Hepatocyte (in vitro differentiated cells): ENCODE results near the gene SLC38A10. TPM values are rescaled to one million over a fixed set of nuclear protein-coding genes. Genes with fewer than 3 reads are reported as not detected.

Source experiments
- DNase-seq: peaks from one replicate; pipeline ENCODE4 v3.0.0-alpha.2; 2016; ENCODE audit warnings: low spot score
- H2AFZ ChIP-seq: fragments of 200-600 bp; sonication (generic); 2 replicates; pipeline ENCODE4 v1.6.0; 2016; ENCODE audit warnings: antibody characterized with exemption, mild to moderate bottlenecking
- H3K27ac ChIP-seq: fragments of 200-600 bp; sonication (generic); 2 replicates; pipeline ENCODE4 v1.5.1; 2016; ENCODE audit warnings: mild to moderate bottlenecking
- H3K27me3 ChIP-seq: fragments of 200-600 bp; sonication (generic); 2 replicates; pipeline ENCODE4 v1.6.1; 2016
- H3K36me3 ChIP-seq: fragments of 200-600 bp; sonication (generic); replicated peaks from 2 replicates; pipeline ENCODE4 v1.5.1; 2016; ENCODE audit warnings: low read depth; ENCODE audit not compliant: insufficient read depth
- H3K4me1 ChIP-seq: fragments of 200-600 bp; sonication (generic); 2 replicates; pipeline ENCODE4 v1.5.1; 2016; ENCODE audit warnings: mild to moderate bottlenecking, moderate library complexity; ENCODE audit not compliant: insufficient read depth
- H3K4me2 ChIP-seq: fragments of 200-600 bp; sonication (generic); 2 replicates; pipeline ENCODE4 v1.6.0; 2016
- H3K4me3 ChIP-seq: fragments of 200-600 bp; sonication (generic); 2 replicates; pipeline ENCODE4 v1.5.1; 2016; ENCODE audit warnings: mild to moderate bottlenecking
- H3K79me2 ChIP-seq: fragments of 200-600 bp; sonication (generic); 2 replicates; pipeline ENCODE4 v1.6.0; 2017; ENCODE audit warnings: mild to moderate bottlenecking
- H3K9me2 ChIP-seq: fragments of 200-600 bp; sonication (generic); replicated peaks from 2 replicates; pipeline ENCODE4 v1.6.0; 2017; ENCODE audit warnings: mild to moderate bottlenecking; ENCODE audit not compliant: insufficient read depth
- H3K9me3 ChIP-seq: fragments of 200-600 bp; sonication (generic); 2 replicates; pipeline ENCODE4 v1.5.1; 2016; ENCODE audit warnings: low read depth, mild to moderate bottlenecking
- H4K20me1 ChIP-seq: fragments of 200-600 bp; sonication (generic); 2 replicates; pipeline ENCODE4 v1.6.0; 2016; ENCODE audit warnings: mild to moderate bottlenecking; ENCODE audit not compliant: insufficient read depth, poor library complexity, severe bottlenecking
- EZH2 ChIP-seq: fragments of 200-600 bp; sonication (generic); IDR thresholded peaks from 2 replicates; pipeline ENCODE4 v1.6.1; 2016; ENCODE audit warnings: antibody characterized with exemption, mild to moderate bottlenecking, borderline replicate concordance
- EZH2phosphoT487 ChIP-seq: fragments of 200-600 bp; sonication (generic); IDR thresholded peaks from one replicate; pipeline ENCODE4 v1.6.1; 2018; ENCODE audit warnings: antibody characterized with exemption, mild to moderate bottlenecking, low read depth, moderate library complexity; ENCODE audit not compliant: unreplicated experiment, severe bottlenecking
- WGBS: methylation state at CpG from one replicate; pipeline ENCODE4 v1.1.6; 2016; ENCODE audit warnings: low lambda C conversion rate; ENCODE audit errors: missing lambda C conversion rate; 5-methylcytosine and 5-hydroxymethylcytosine counted together
- polyA plus RNA-seq: library from polyadenylated mRNA; unstranded; fragments of >200 nt; fragmentation: Nextera tagmentation; extraction: Ambion mirVana; gene quantifications from 2 replicates; pipeline ENCODE4 v1.2.1, GENCODE V29; 2016
- total RNA-seq: library from RNA; depleted of rRNA; stranded (reverse); fragments of >200 nt; gene quantifications from 2 replicates; pipeline ENCODE4 v1.2.3, GENCODE V29; 2014
- TF ChIP-seq, protein P1 (sequence below): fragments of 200-600 bp; sonication (generic); IDR thresholded peaks from 2 replicates; pipeline ENCODE4 v1.5.1; 2016; ENCODE audit warnings: antibody characterized with exemption, mild to moderate bottlenecking; ENCODE audit not compliant: poor library complexity

Gene SLC38A10
- total and polyA plus RNA-seq, 2 experiments from 2014 or later: 91.4 to 124 TPM

DNA sequence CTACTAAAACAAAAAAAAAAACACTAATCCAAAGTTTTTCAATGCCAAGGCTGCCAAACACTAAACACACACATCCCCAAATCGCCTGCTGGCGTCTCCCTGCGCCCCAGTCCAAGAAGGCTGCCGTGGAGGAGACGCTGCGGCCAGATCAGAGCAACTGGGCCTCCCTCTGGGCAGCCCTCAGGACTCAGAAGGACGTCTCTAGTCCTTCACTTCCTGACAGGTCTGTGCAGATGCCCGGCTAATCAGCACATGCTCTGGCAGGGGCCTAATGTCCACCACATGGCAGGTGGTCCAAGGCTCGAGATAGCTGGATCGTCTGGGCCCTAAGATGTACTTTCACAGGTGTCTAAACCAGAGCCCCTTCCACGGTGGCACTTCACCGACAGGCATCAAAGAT lies 2.7 kb downstream of the SLC38A10 start:
- H2AFZ ChIP-seq: no peak overlapping the region
- no peaks in the 10 kb centered on the region for H3K9me3 ChIP-seq
- H3K4me1 ChIP-seq: peaks cover 13% of the 10 kb centered on the region
- no peaks in the 10 kb centered on the region for H3K27me3 ChIP-seq
- no peak overlapping the region for H3K27ac ChIP-seq
- no peaks in the 10 kb centered on the region for H3K36me3 ChIP-seq
- H4K20me1 ChIP-seq: peaks cover 13% of the 10 kb centered on the region
- H3K79me2 ChIP-seq: peaks cover 80% of the 10 kb centered on the region
- TF ChIP-seq, protein P1, sequence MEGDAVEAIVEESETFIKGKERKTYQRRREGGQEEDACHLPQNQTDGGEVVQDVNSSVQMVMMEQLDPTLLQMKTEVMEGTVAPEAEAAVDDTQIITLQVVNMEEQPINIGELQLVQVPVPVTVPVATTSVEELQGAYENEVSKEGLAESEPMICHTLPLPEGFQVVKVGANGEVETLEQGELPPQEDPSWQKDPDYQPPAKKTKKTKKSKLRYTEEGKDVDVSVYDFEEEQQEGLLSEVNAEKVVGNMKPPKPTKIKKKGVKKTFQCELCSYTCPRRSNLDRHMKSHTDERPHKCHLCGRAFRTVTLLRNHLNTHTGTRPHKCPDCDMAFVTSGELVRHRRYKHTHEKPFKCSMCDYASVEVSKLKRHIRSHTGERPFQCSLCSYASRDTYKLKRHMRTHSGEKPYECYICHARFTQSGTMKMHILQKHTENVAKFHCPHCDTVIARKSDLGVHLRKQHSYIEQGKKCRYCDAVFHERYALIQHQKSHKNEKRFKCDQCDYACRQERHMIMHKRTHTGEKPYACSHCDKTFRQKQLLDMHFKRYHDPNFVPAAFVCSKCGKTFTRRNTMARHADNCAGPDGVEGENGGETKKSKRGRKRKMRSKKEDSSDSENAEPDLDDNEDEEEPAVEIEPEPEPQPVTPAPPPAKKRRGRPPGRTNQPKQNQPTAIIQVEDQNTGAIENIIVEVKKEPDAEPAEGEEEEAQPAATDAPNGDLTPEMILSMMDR: no peak
- TF ChIP-seq EZH2: no peak
- no peak for TF ChIP-seq EZH2phosphoT487
- WGBS: 78% methylated on average over 12 of the region's 12 CpGs
- H3K9me2 ChIP-seq: no peaks in the 10 kb centered on the region
- no peak overlapping the region for H3K4me3 ChIP-seq
- no peak for DNase-seq
- H3K4me2 ChIP-seq: peak overlapping the region; percentile 86

DNA sequence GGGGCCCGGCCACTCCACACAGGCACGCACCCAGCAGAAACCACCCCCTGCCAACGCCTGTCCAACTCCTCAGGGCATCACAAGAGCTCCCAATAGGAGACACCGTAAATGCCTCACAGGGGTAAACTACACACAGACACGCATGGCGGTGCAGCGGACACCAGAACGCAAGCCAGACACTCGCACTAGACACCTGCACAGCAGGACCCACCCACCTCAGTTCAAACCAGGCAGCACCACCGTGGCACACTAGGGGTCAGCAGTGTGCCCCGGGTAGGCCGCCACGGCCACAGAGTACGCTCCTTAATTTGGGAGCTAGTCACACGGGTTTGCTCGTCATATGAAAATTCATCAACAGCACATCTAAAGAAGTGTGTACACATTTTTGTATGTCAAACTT lies 3.4 kb downstream of the SLC38A10 start:
- Histone ChIP-seq H3K4me2 (peak overlapping the region; percentile 43), H3K4me3 (no peak overlapping the region), H3K9me2 (no peaks in the 10 kb centered on the region), H3K27me3 (no peaks in the 10 kb centered on the region), H3K9me3 (no peaks in the 10 kb centered on the region), H3K27ac (no peak overlapping the region), H3K36me3 (no peaks in the 10 kb centered on the region), H4K20me1 (peaks cover 13% of the 10 kb centered on the region), H3K79me2 (peaks cover 88% of the 10 kb centered on the region), H2AFZ (no peak overlapping the region), H3K4me1 (peaks cover 13% of the 10 kb centered on the region)
- peak; percentile 79 for DNase-seq
- TF ChIP-seq, protein P1: peak; percentile 63
- no peak for TF ChIP-seq EZH2
- no peak for TF ChIP-seq EZH2phosphoT487
- 48% methylated on average over 16 of the region's 16 CpGs for WGBS

DNA sequence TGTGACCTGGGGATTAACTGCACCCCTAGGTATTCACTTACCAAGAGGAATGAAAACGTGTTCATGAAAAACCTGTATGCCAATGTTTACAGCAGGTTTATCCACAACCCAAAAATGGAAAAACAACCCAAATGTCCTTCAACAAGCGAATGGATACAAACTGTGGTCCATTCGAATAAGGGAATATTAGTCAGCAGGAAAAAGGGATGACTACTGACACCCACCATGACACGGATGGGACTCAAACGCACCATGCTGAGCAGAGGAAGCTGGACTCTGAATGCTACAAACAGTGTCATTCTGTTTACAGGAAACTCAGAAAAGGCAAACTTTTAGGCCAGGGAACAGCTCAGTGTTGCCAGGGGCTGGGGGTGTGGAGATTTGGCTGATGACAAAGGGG lies 4.9 kb downstream of the SLC38A10 start:
- peaks cover 13% of the 10 kb centered on the region for H4K20me1 ChIP-seq
- WGBS: 93% methylated on average over 5 of the region's 5 CpGs

More for the DNA sequence above, 4.9 kb downstream of the SLC38A10 start:
- DNase-seq: no peak
- H3K9me2 ChIP-seq: no peaks in the 10 kb centered on the region
- H3K4me2 ChIP-seq: no peak overlapping the region
- no peak overlapping the region for H3K4me3 ChIP-seq
- H3K4me1 ChIP-seq: peaks cover 8% of the 10 kb centered on the region
- H3K9me3 ChIP-seq: no peaks in the 10 kb centered on the region
- no peak overlapping the region for H2AFZ ChIP-seq
- no peak for TF ChIP-seq EZH2
- TF ChIP-seq EZH2phosphoT487: no peak
- TF ChIP-seq, protein P1: no peak
- peaks cover 97% of the 10 kb centered on the region for H3K79me2 ChIP-seq
- no peak overlapping the region for H3K27ac ChIP-seq
- H3K27me3 ChIP-seq: no peaks in the 10 kb centered on the region
- no peaks in the 10 kb centered on the region for H3K36me3 ChIP-seq
